Superior temporal gyrus (tissue), 1 donor: ENCODE measurements around the gene DSCAML1.

Source experiments
- DNase-seq: peaks from one replicate; pipeline ENCODE4 v3.0.0-alpha.2; 2016; ENCODE audit errors: extremely low spot score

DSCAML1 gene

DNA sequence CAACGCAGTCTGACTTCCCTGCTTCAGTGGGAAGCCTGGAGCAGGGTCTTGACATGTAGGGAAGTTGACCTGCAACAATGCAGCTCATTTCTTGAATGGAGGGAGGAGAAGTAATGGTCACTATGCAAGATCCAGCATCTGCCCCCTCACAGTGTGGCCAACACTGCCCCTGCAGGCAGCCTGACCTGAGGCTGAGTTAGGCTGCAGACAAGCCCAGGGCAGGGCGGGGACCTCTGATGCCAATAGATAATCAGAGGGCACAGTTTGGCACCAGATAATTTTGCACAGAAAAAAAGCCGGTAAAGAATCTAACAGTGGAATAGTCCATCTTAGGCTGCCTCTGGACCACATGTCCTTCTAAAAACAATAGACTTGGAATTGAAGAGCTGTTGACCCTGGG lies 182.3 kb downstream of the DSCAML1 start:
- DNase-seq, result no peak

DNA sequence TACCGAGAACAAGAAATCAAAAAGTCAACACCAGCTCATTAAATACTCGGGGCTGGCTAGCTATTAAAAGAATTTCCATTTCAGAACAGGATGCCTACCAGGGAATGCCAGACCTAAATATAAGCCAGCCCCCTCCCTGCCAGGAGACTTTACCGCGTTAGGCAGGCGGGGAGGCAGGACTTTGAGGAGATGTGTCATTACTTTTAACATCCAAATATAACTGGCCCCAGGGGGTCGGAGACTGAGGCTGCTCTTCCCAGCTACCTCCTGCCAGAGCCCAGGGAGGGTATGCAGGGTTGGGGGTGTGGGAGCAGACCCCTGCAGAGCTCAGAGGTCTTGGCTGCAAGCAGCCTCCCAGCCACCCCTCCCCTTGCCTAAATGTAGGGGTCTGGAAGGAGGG lies 183.5 kb downstream of the DSCAML1 start:
- DNase-seq, result no peak

DNA sequence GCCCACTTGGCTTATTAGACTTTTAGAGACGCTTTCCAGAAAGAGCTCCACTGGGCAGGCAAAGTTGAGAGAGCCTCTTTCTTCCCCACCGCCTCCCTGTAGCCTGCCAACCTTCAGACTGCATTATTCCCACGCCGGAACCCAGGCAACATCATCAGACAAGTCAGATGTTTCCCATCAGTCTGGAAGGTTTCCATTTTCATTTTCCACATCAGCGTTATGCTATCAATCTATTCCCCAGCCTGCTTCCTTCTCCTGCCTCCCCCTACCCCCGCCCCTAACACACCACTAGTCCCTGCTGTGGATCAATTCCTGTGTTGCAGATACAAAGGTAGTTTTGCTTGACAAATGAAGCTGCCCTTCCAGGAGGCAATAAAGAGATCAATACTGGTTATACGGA lies 184.8 kb downstream of the DSCAML1 start:
- no peak for DNase-seq

DNA sequence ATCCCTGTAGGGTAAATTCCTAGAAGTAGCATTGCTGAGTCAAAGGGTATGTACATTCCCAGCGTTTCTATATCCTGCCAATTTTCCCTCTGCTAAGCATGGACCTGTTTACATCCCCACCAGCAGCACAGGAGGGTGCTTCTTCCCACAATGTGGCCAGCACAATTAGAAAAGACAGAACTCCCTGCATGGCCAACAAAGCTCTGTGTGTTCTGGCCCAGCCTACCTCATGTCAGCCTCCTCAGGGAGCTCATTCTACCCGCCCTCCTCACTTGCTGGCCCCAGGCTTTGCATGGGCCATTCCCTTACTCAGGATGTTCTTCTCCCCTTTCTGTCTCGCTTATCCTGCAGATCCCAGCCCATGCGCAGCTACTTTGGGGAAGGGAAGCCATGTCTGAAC lies 186.1 kb downstream of the DSCAML1 start:
- DNase-seq, result no peak

DNA sequence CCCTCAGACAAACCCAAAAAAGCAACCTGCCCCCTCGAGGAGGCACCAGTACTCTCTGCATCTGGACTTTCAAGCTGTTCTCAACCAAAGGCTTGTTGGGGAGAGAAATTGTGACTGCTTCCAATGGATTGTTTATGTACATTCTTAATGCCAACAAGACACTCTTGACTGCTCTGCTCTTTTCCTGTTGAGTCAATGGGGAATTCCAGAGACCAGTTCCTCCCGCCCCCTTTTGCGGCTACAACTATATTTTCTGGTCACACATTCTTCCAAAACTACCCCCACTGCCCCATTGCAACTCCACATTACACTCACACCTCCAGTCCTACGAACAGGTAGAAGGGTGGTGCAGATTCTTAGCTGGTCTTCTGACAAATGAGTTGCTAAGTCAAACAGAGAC lies 187.0 kb downstream of the DSCAML1 start:
- no peak for DNase-seq

DNA sequence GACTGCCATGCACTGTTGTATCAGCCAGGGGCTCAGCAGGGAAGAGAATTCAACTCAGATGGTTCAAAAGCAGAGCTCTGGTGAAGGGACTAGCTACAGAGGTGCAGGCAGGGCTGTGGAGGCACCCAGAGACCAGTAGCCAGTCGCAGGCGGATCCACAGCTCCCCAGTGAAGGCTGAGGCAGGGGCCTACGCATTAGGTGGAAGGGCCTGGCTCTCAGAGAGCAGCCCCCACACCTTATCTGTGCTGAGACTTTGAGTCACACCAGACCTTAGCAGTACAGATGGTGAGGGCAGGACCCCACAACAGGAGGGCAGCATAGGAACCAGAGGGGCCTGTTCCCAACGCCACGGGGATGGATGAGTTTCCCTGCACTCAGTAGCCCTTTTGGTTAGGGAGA lies 189.6 kb downstream of the DSCAML1 start:
- no peak for DNase-seq

DNA sequence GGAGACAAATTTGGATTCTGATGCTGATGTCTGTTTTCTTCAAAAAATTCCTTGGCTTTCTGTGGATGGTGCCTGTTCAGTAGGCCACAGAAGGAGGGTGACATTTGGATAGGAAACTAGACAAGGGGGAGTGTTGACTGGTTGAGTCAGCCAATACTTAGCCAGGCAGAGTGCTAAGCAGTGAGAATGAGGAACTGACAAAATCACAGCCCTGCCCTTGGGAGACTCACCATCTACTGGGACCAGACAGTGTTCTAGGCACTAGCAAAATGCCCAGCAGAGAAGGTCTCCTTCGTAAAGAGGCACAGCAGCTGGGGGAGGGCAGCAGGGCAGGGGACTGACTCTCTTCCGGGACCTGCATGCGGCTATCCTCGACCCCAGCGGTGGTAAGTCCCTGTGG lies 190.2 kb downstream of the DSCAML1 start:
- no peak for DNase-seq

DNA sequence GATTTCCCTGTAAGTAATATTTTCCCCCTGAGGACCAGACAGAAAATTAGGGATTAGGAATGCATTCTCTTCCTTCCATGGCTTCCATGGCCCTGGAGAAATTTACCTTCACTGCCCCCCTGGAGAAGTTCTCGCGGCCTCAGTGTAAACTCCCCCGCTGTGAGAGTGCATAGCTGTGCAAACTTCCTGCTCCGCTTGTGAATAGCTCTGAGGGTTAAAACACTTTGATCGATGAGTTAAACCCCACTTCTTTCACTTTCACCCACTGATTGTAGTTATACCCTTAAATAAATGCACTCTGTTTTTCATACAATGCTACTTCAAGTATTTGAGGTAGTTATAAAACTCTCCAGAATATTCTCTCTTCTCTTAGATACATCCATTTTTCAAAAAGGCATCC lies 190.8 kb downstream of the DSCAML1 start:
- DNase-seq, result no peak

DNA sequence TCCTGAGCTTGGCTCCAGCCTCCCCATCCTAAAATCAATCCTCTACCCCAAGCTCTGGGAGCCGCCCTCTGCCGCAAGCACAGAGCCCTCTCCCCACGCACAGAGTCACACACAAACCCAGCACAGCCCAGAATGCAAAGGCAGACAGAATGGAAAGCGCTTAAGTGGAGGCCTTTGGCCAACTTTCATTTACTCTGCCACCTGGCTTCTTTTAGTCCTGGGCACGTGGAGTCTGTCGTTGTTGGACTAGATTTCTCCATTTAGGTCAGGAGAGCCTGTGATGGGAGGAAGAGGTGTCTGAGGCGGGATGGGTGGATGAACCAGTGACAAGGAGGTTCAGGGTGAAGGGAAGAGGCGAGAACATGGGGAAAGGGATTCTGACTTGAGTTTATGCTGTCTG lies 191.7 kb downstream of the DSCAML1 start:
- no peak for DNase-seq

DNA sequence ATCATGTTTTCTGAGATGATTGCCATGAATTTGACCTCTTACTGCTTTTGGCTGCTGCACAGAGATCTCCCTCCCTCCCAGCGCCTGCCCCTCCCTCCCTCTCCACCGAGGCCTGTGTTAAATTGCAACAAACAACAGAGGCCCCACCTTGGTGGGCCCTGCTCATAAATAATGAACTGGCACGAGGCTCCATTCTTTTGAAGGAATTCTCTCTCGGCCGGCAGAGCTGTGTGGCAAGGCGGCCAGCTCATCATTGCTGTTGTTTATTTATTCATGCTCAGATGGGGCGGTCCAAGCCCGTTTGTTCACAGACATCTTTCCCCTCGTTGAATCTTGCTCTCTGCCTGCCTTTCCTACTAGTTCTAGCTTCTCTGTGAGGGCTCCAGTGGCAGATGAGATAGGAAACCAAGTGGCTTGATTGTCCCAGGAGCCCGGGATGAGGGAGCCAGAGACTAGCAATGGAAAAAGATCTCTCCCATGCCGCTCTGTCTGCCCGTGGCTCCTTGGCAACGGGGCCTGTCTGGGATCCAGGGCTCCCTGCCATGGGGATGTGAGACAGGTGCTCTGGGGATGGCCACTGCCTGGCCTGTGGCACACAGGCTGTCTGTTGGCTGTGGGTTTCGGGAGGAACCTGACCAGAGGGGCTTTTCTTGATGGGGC lies 192.6 kb downstream of the DSCAML1 start:
- DNase-seq, result peak; percentile 73

DNA sequence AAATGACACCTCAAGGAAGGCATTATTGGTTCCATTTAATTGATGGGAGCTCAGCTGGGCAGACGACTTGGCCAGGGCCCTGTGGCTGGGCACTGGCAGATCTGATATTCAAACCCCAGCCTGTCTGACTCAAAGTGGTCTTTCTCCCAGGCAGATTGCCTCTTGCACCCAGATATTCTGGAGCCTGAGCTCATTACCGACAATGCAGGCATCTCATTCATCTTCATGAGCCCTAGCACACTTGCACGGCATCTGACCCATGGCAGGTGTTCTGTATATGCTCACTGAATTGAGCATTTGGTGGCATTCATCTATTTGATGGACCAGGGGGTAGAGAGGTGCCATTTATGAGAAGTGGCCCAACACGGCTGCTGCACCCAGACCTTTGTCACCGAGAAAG lies 193.1 kb downstream of the DSCAML1 start:
- DNase-seq, result peak; percentile 28

DNA sequence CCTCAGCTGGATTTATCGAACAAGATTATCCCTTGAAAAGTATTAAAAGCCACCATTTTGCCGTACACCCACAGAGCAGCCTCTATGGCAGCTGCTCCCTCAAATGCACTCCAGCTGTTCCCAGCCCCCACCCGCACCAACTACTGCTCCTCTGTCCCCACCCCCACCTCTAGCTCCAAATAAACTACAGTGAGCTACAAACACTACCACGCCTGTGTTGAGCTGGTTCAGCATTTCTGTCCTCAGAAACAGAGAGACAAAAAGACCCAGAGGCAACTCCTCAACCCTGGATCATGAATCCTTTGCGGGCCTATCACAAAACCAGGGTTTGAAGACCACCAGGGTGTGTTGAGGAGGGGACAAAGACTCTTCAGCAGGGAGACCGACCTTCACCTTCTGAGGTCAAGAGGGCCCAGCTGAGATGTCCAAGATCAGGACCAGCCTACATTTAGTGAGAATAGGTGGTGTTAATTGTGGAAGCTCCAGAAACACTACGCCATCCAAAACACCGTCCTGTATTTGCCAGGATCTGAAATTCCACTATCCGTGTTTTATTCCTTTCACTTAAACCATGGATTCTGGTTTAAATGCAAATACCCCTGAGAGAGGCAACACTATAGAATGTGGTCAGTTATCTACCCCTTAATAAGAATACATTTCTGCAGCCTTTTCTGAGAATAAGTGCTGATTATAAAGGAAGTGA lies 195.9 kb downstream of the DSCAML1 start:
- peak; percentile 56 for DNase-seq

DNA sequence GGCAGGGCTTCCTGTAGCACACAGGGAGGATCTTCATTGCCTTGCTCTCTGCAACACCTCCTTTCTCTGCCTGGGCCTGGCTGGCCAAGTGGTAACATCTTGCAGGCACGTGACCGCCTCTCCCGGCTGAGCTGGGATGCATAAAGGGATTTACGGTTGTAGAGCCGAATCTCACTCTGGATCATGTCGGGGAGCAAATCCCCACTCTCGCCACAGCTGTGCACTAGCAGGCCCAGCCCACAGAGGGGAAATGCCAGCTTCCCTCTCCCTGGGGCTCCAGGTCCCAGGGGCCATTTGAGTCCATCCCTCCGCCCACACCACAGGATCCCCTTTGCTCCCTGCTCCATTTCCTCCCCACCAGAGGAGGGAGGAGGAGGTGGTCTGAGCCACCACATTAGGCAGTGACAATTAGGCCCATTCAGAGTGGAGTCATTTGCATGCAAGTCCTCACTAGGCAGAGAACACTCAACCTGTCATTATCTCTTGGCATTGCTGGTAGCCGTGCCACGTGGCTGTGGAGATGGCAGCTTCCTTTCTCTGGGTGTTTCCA lies 196.7 kb downstream of the DSCAML1 start:
- DNase-seq, result peak; percentile 92

DNA sequence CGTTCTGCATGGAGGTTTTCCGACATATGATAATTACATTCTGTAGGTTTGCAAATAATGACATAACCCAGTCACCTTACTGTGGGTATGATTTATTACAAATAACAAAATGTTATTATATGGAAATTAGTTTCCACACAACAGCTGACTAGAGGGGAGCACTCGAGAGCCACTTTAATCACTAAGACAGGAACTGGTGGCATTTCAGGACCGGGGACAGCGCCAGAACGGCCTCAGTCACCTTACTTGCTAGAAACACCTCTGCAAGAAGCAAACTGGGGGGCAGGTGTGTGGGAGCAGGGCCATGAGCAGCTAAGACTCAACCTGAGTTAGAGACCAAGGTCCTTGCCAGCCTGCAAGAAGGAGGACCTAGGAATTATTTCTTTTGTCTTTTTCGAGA lies 199.9 kb downstream of the DSCAML1 start:
- no peak for DNase-seq

DNA sequence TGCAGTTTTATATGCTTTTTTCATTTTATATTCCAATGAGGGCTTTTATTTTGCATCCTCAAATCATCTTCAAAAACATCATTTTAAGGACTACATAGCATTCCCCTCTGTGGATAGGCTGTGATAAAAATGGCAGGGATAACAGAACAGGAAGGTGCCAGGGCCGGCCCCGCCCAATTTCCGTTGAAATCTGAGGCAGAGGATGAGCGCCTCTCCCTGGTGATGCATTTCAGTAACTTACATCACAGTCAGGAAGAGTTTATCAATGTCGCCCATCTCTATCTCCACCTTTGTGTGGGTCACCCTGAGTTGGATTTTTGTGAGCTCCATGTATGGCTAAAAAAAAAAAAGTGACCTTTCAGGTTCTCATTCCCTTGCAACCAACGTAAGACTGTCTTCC lies 201.6 kb downstream of the DSCAML1 start:
- DNase-seq, result no peak

DNA sequence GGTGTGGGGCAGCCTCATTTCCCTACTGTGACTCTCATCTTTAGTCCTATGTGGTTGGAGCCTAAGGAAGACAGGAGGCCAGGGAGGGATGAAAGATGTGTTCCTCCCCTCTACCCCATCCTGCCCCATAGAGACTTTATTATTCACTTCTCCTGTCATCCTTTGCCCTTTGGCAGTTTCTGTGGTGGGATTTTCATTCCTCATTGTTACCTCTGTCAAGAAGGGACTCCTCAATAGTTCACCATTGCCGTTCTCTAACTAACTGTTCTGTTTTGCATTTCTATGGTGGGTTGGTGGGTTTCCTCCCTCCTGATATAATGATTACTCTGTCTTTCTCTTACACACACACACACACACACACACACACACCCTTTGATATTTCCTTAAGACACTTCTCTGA lies 202.3 kb downstream of the DSCAML1 start:
- no peak for DNase-seq

DNA sequence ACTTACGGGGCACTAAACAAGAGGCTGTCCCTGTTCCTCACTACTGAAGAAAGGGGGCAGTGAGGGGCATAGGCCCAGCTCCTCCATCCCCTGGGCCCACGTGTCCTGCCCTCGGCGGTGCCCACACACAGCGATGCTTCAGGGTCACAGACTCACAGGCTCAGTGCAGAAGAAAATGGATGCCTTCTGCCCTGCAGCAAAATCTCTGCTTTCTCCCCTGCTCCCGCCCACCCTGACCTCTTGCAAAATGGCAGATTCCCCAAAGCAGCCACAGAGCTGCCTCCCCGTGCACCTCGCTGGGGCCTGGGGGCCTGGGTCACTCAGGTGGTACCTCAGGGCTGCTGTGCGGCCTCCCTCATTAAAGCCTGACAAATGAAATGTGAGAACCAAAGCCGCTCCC lies 204.0 kb downstream of the DSCAML1 start:
- no peak for DNase-seq

DNA sequence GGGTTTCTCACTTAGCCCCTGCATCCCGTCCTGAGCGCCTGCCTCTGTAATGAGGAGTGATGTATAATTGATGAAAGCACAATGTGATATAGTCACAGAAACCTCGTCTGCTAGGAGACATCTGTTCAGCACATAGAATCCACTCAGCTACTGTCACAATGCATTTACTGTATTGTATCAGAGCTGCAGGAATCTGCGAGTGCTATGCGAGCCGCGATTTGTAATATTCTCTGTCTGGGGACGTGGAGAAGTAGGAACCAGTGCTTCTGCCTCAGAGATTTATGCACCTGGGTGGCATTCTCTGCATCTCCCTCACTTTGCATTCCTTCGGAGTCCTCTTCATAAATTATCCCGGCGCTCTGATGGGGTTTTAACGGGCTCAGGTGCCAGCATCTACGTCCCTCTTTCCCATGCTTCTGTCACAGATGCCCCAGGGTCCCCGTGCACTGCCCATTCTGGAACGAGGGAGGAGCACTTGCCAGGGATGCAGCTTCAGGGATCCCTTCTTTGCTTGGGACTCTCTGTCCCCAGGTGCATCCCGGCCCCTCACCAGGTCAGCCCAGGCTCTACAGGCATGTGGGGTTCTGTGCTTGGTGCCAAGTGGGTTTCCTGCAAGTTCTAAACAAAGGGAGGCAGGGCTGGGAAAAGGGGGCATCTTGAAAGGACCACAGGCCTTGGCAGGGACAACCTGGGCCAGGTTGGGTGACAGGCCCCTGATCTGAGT lies 205.5 kb downstream of the DSCAML1 start:
- peak; percentile 60 for DNase-seq

DNA sequence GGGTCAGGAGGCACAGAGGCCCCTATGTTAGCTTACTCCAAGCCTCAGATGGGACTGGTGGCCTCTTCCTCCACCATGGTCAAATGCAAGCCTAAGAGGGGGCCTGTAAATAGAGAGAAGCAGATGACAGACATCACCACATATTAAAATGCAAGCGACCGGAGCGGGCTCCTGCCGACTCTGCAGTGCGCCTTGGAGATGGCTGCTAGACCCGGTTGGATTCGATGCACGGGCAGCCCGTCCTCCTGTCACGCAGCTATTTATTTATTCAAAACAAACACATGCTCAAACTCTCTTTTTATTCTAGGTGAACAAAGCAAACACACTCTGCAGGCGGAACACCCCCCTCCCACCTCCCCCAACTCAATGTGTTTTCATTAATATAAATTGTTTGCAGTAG lies 208.0 kb downstream of the DSCAML1 start:
- DNase-seq, result no peak

DNA sequence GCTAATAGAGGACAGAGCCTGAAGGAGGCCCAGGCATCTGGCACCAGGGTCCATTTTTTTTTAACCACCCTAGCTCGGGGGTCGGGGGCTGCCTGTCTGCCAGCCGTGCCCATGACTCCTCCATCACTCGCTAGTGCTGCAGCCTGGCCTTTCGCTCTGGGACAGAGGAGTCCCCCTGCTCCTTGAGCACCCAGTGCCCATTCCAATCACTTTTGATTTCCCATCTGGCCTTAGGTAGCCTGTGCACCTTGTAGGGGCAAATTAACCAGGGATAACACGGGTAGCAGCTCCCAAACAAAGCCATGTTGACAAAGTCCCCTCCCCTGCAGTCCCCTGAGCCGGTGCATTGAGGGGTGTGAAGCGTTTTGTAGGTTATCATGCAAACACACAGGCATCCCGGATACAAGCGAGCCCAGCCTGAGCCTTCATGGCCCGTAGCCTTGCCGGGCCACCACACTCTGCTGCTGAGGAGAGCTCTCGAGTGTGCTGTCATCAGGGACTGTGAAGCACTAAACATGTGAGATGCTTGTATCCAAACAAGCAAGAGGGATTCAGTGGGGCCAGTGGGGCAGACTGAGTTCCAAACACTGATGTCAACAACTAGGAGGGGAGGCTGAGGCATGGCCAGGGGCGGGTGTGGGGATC lies 208.7 kb downstream of the DSCAML1 start:
- no peak for DNase-seq

DNA sequence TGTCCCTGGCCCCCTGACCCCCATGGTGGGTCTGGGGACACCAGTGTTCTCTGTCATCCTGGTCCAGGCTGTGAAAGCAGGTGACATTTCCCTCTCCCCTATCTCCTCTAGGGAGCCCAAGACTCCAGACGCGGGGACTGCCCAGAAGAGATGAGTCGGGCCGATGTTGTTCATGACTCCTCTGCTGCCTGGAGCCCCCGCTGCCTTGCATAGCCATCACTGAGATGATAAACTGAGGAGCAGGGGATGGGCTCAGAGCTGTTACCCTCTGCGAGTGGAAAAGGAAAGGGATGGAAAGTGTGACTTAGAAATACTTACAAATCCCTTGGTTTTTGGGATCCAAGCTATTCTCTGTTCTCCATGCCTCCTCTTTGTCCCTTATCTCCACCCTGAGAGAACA lies 209.6 kb downstream of the DSCAML1 start:
- no peak for DNase-seq

DNA sequence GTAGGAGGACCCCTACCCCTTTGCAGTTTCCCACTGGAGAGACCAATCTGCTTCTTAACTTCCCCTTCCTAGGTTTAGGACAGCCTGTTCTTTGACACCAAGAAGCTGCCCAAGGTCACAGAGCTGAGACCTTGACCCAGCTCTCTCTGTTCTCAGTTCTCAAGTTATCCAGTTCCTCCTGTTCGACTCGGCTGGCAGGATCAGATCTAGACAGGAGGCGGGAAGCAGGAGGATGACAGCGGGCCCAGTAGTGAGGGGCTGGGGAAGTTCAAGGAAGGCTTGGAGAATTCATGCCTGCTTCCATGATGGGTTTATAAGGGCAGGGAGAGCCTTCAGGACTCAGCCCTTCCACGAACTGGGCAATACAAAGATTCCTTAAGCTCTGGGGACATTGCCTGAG lies 210.6 kb downstream of the DSCAML1 start:
- DNase-seq, result no peak
